ENCODE data around the gene DNLZ. TPM values are rescaled to one million over a fixed set of nuclear protein-coding genes. Genes with fewer than 3 reads are reported as not detected.

Gene DNLZ
- total and polyA plus RNA-seq, 9 of the 15 experiments (the other 6 are each of a cell fraction or from before 2014, with no cell fraction given): 0.17 to 44.6 (median 3.4) TPM

- TF ChIP-seq REST (IDR thresholded peaks at IDR 0.05; ENCODE audit: borderline replicate concordance): peak; percentile 93
- TF ChIP-seq REST (CRISPR knock-in tag; IDR thresholded peaks at IDR 0.05; ENCODE audit: low read depth): no peak
- peak; percentile 56; the same call in 1 of the 2 replicates for TF ChIP-seq ZBTB33 (CRISPR knock-in tag; IDR thresholded peaks at IDR 0.05)
- TF ChIP-seq NRF1 (conservative IDR thresholded peaks at IDR 0.05 in 1 of 2, IDR thresholded peaks at IDR 0.05 in 1 of 2): peak; percentile 20 to 55; a peak in 1 of 4 replicates
- no peak for TF ChIP-seq JUND (IDR thresholded peaks at IDR 0.05; ENCODE audit: borderline replicate concordance, low read depth, low read length)
- peak; percentile 37; the same call in 1 of the 3 replicates for TF ChIP-seq JUND (tag; IDR thresholded peaks at IDR 0.05; ENCODE audit: borderline replicate concordance, low read depth, low read length)
- TF ChIP-seq HOMEZ (CRISPR knock-in tag; IDR thresholded peaks at IDR 0.05): no peak
- no peak for TF ChIP-seq POLR3A (IDR thresholded peaks at IDR 0.05; ENCODE audit: borderline replicate concordance, extremely low read depth, insufficient read depth, insufficient read length)
- no peak for TF ChIP-seq CAMTA2 (CRISPR knock-in tag; conservative IDR thresholded peaks at IDR 0.05)
- TF ChIP-seq FIP1L1 (IDR thresholded peaks at IDR 0.05; ENCODE audit: low read depth, low read length, poor library complexity, severe bottlenecking): peak; percentile 58
Observed at GRCh38 chr9:136345281-136346156, 18.0 kb downstream of the DNLZ start (continued).

Data from K562 (cell line).